ENCODE measurements around the gene GPR15LG. TPM values are rescaled to one million over a fixed set of nuclear protein-coding genes. Genes with fewer than 3 reads are reported as not detected.

GPR15LG gene
- total and polyA plus RNA-seq, 2 experiments from 2014 or later = not detected

DNA sequence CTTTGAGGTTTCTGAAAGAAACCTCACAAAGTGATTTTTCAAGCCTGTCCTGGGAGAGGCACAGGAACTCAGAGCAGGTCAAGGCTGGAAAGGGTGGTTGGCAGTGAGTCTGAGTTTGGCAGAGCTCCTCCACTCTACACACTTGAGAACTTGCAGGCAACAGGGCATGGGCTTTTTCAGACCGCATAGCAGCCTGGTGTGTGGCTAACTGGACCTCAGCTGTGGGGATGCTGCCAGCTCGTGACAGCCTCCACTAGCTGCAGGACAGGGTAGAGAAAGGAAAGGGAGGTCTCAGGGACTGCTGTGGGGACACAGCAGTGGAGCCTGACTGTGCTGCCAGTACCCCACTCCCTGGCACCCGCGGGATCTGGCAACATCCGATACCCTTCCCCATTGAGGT is 23.3 kb downstream of the GPR15LG start:
- no peak overlapping the region for H3K4me3 Mint-ChIP-seq
- H2AFZ ChIP-seq = no peak overlapping the region
- no peaks in the 10 kb centered on the region for H3F3A ChIP-seq (replicated peaks; ENCODE audit: low read depth)
- H3K27ac Mint-ChIP-seq = no peak overlapping the region
- H3K4me2 ChIP-seq = no peak overlapping the region
- TF ChIP-seq JUNB (IDR thresholded peaks at IDR 0.05; ENCODE audit: unreplicated experiment) (no peak), ZNF114 (CRISPR knock-in tag; IDR thresholded peaks at IDR 0.05) (no peak), POLR2AphosphoS5 (IDR thresholded peaks at IDR 0.05; ENCODE audit: low read depth) (no peak), ZNF331 (CRISPR knock-in tag; IDR thresholded peaks at IDR 0.05; ENCODE audit: low read depth) (no peak)
- TF ChIP-seq, protein P1, sequence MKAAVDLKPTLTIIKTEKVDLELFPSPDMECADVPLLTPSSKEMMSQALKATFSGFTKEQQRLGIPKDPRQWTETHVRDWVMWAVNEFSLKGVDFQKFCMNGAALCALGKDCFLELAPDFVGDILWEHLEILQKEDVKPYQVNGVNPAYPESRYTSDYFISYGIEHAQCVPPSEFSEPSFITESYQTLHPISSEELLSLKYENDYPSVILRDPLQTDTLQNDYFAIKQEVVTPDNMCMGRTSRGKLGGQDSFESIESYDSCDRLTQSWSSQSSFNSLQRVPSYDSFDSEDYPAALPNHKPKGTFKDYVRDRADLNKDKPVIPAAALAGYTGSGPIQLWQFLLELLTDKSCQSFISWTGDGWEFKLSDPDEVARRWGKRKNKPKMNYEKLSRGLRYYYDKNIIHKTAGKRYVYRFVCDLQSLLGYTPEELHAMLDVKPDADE (IDR thresholded peaks at IDR 0.05) = no peak
- ATAC-seq (no peak), DNase-seq (ENCODE audit: low spot score) (no peak)
- H3K27me3 ChIP-seq (ENCODE audit: insufficient read depth) = peaks cover 40% of the 10 kb centered on the region
- H3K36me3 ChIP-seq (ENCODE audit: insufficient read depth) = no peaks in the 10 kb centered on the region
- no peaks in the 10 kb centered on the region for H4K20me1 ChIP-seq (replicated peaks; ENCODE audit: insufficient read depth)
- no peaks in the 10 kb centered on the region for H3K79me2 ChIP-seq (replicated peaks; ENCODE audit: insufficient read depth)
- H3K36me3 Mint-ChIP-seq (ENCODE audit: low read depth) = no peaks in the 10 kb centered on the region
- H3K9me3 Mint-ChIP-seq = no peaks in the 10 kb centered on the region
- H3K4me1 ChIP-seq (ENCODE audit: insufficient read depth) = peaks cover 3% of the 10 kb centered on the region; the same call in 1 of the 2 replicates
- no peak overlapping the region for H3K4me3 ChIP-seq
- peaks cover 5% of the 10 kb centered on the region for H3K4me1 Mint-ChIP-seq
- no peaks in the 10 kb centered on the region for H3K9me2 ChIP-seq (ENCODE audit: insufficient read depth)
- H3K27ac ChIP-seq (ENCODE audit: low read depth) = no peak overlapping the region
- H3K27me3 Mint-ChIP-seq (ENCODE audit: insufficient read depth, low read depth, poor library complexity) = peaks cover 40% of the 10 kb centered on the region

DNA sequence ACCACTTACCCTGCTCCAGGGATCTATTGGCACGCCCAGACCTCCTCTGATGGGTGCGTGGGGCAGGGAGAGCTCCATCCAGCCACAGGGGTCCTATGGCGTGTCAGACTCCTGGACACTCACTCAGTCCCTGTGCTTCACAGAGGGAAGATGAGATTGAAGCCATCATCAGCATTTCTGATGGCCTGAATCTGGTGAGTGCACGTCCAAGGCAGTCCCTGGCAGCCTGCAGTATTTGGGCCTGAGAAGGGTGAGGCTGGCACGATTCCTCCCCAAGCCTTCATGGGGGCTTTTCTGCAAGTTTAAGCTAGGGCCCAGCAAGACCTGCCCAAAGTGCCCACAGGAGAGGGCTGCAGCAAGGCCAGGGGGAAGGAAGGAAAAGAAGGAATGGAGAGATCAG is 24.0 kb downstream of the GPR15LG start:
- ATAC-seq = no peak
- H3F3A ChIP-seq (replicated peaks; ENCODE audit: low read depth) = no peaks in the 10 kb centered on the region
- no peak overlapping the region for H3K27ac Mint-ChIP-seq
- TF ChIP-seq CREB1 (CRISPR knock-in tag; IDR thresholded peaks at IDR 0.05; ENCODE audit: low read depth) = no peak
- no peak for TF ChIP-seq ZNF331 (CRISPR knock-in tag; IDR thresholded peaks at IDR 0.05; ENCODE audit: low read depth)
- TF ChIP-seq, protein P2, sequence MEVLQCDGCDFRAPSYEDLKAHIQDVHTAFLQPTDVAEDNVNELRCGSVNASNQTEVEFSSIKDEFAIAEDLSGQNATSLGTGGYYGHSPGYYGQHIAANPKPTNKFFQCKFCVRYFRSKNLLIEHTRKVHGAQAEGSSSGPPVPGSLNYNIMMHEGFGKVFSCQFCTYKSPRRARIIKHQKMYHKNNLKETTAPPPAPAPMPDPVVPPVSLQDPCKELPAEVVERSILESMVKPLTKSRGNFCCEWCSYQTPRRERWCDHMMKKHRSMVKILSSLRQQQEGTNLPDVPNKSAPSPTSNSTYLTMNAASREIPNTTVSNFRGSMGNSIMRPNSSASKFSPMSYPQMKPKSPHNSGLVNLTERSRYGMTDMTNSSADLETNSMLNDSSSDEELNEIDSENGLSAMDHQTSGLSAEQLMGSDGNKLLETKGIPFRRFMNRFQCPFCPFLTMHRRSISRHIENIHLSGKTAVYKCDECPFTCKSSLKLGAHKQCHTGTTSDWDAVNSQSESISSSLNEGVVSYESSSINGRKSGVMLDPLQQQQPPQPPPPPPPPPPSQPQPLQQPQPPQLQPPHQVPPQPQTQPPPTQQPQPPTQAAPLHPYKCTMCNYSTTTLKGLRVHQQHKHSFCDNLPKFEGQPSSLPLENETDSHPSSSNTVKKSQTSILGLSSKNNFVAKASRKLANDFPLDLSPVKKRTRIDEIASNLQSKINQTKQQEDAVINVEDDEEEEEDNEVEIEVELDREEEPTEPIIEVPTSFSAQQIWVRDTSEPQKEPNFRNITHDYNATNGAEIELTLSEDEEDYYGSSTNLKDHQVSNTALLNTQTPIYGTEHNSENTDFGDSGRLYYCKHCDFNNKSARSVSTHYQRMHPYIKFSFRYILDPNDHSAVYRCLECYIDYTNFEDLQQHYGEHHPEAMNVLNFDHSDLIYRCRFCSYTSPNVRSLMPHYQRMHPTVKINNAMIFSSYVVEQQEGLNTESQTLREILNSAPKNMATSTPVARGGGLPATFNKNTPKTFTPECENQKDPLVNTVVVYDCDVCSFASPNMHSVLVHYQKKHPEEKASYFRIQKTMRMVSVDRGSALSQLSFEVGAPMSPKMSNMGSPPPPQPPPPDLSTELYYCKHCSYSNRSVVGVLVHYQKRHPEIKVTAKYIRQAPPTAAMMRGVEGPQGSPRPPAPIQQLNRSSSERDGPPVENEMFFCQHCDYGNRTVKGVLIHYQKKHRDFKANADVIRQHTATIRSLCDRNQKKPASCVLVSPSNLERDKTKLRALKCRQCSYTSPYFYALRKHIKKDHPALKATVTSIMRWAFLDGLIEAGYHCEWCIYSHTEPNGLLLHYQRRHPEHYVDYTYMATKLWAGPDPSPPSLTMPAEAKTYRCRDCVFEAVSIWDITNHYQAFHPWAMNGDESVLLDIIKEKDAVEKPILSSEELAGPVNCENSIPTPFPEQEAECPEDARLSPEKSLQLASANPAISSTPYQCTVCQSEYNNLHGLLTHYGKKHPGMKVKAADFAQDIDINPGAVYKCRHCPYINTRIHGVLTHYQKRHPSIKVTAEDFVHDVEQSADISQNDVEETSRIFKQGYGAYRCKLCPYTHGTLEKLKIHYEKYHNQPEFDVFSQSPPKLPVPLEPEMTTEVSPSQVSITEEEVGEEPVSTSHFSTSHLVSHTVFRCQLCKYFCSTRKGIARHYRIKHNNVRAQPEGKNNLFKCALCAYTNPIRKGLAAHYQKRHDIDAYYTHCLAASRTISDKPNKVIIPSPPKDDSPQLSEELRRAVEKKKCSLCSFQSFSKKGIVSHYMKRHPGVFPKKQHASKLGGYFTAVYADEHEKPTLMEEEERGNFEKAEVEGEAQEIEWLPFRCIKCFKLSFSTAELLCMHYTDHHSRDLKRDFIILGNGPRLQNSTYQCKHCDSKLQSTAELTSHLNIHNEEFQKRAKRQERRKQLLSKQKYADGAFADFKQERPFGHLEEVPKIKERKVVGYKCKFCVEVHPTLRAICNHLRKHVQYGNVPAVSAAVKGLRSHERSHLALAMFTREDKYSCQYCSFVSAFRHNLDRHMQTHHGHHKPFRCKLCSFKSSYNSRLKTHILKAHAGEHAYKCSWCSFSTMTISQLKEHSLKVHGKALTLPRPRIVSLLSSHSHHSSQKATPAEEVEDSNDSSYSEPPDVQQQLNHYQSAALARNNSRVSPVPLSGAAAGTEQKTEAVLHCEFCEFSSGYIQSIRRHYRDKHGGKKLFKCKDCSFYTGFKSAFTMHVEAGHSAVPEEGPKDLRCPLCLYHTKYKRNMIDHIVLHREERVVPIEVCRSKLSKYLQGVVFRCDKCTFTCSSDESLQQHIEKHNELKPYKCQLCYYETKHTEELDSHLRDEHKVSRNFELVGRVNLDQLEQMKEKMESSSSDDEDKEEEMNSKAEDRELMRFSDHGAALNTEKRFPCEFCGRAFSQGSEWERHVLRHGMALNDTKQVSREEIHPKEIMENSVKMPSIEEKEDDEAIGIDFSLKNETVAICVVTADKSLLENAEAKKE (CRISPR knock-in tag; IDR thresholded peaks at IDR 0.05) = no peak
- TF ChIP-seq, protein P3, sequence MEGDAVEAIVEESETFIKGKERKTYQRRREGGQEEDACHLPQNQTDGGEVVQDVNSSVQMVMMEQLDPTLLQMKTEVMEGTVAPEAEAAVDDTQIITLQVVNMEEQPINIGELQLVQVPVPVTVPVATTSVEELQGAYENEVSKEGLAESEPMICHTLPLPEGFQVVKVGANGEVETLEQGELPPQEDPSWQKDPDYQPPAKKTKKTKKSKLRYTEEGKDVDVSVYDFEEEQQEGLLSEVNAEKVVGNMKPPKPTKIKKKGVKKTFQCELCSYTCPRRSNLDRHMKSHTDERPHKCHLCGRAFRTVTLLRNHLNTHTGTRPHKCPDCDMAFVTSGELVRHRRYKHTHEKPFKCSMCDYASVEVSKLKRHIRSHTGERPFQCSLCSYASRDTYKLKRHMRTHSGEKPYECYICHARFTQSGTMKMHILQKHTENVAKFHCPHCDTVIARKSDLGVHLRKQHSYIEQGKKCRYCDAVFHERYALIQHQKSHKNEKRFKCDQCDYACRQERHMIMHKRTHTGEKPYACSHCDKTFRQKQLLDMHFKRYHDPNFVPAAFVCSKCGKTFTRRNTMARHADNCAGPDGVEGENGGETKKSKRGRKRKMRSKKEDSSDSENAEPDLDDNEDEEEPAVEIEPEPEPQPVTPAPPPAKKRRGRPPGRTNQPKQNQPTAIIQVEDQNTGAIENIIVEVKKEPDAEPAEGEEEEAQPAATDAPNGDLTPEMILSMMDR (conservative IDR thresholded peaks at IDR 0.05; ENCODE audit: low read depth in 2 of 2) = no peak
- TF ChIP-seq POLR2AphosphoS5 (IDR thresholded peaks at IDR 0.05; ENCODE audit: low read depth) = no peak
- no peak for TF ChIP-seq EZH2 (IDR thresholded peaks at IDR 0.05; ENCODE audit: low read depth, unreplicated experiment)
- TF ChIP-seq STAT1 (IDR thresholded peaks at IDR 0.05; ENCODE audit: unreplicated experiment) = no peak

More for the DNA sequence above, 24.0 kb downstream of the GPR15LG start:
- Histone ChIP-seq H3K79me2 (replicated peaks; ENCODE audit: insufficient read depth) (no peaks in the 10 kb centered on the region), H3K27ac (ENCODE audit: low read depth) (no peak overlapping the region), H3K4me3 (no peak overlapping the region), H3K9me2 (ENCODE audit: insufficient read depth) (no peaks in the 10 kb centered on the region), H3K4me2 (no peak overlapping the region), H3K36me3 (ENCODE audit: insufficient read depth) (no peaks in the 10 kb centered on the region), H3K27me3 (ENCODE audit: insufficient read depth) (peaks cover 38% of the 10 kb centered on the region), H4K20me1 (replicated peaks; ENCODE audit: insufficient read depth) (no peaks in the 10 kb centered on the region), H2AFZ (no peak overlapping the region), H3K4me1 (ENCODE audit: insufficient read depth) (peaks cover 3% of the 10 kb centered on the region; the same call in 1 of the 2 replicates)
- Mint-ChIP-seq H3K27me3 (ENCODE audit: insufficient read depth, low read depth, poor library complexity) (peaks cover 38% of the 10 kb centered on the region), H3K4me3 (no peak overlapping the region), H3K4me1 (peaks cover 5% of the 10 kb centered on the region), H3K9me3 (no peaks in the 10 kb centered on the region), H3K36me3 (ENCODE audit: low read depth) (no peaks in the 10 kb centered on the region)
- DNase-seq (ENCODE audit: low spot score) = no peak
